GM19438 (cell line): Measurements from ENCODE around the gene DRAXIN.
"Not testable (repeated sequence)": the region's sequence is repeated elsewhere in the genome, so short reads cannot be mapped to it uniquely, and the experiment has no call there.

Source experiments
- ATAC-seq: cut with Tn5 transposase; IDR thresholded peaks from one replicate; pipeline ENCODE4 v1.9.1; 2021; ENCODE audit warnings: low read depth; ENCODE audit not compliant: unreplicated experiment

The DRAXIN gene

GRCh38 chr1:11691302-11691914 is at the start of gene DRAXIN:
TSS of gene DRAXIN (plus strand) at chr1:11691710. CDS start at chr1:11706259, 14,549 bp downstream.
- no peak for ATAC-seq

GRCh38 chr1:11641776-11642305 is 49.7 kb upstream of the DRAXIN start:
- ATAC-seq = no peak

- ATAC-seq = not testable (repeated sequence)
Observed at GRCh38 chr1:11642418-11643017, 49.0 kb upstream of the DRAXIN start.

- ATAC-seq = no peak
Observed at GRCh38 chr1:11643782-11644181, 47.7 kb upstream of the DRAXIN start.

GRCh38 chr1:11645270-11645669 is 46.2 kb upstream of the DRAXIN start:
- ATAC-seq = no peak

GRCh38 chr1:11645670-11646265 is 45.7 kb upstream of the DRAXIN start:
- ATAC-seq = no peak

- ATAC-seq = no peak
Observed at GRCh38 chr1:11646317-11646716, 45.2 kb upstream of the DRAXIN start.

GRCh38 chr1:11647333-11647732 is 44.2 kb upstream of the DRAXIN start:
- no peak for ATAC-seq

GRCh38 chr1:11648039-11648438 is 43.5 kb upstream of the DRAXIN start:
- ATAC-seq = no peak

GRCh38 chr1:11648732-11649158 is 42.8 kb upstream of the DRAXIN start:
- ATAC-seq = no peak

GRCh38 chr1:11649237-11649623 is 42.3 kb upstream of the DRAXIN start:
- no peak for ATAC-seq

GRCh38 chr1:11649624-11650330 is 41.7 kb upstream of the DRAXIN start:
- no peak for ATAC-seq

- ATAC-seq = no peak
Observed at GRCh38 chr1:11650331-11650991, 41.0 kb upstream of the DRAXIN start.

GRCh38 chr1:11651017-11651416 is 40.5 kb upstream of the DRAXIN start:
- ATAC-seq = no peak

- no peak for ATAC-seq
Observed at GRCh38 chr1:11652203-11652780, 39.2 kb upstream of the DRAXIN start.

GRCh38 chr1:11653101-11653860 is 38.2 kb upstream of the DRAXIN start:
- ATAC-seq = no peak

GRCh38 chr1:11653861-11654136 is 37.7 kb upstream of the DRAXIN start:
- no peak for ATAC-seq

GRCh38 chr1:11654137-11654938 is 37.2 kb upstream of the DRAXIN start, which contains the start of the genes FBXO2 and FBXO44:
TSS of gene FBXO2 (minus strand) at chr1:11654429. CDS start at chr1:11654340, 89 bp downstream.
TSS of gene FBXO44 (plus strand) at chr1:11654877. CDS start at chr1:11655836, 959 bp downstream.
- ATAC-seq = peak; percentile 65
